Activated CD4-positive, alpha-beta T cell treated with anti-CD3 and anti-CD28 coated beads, Interleukin-2, Interleukin-4, amounts not matched to agents 100 ng/mL and 50 ng/mL, durations not matched to agents 16 hours and 8 hours (primary cell): ENCODE measurements around the gene TUBGCP2.
"Not testable (repeated sequence)": the region's sequence is repeated elsewhere in the genome, so short reads cannot be mapped to it uniquely, and the experiment has no call there.

Experiments used
- DNase-seq: peaks from one replicate; pipeline ENCODE4 v3.0.0-alpha.2; 2020; ENCODE audit warnings: low spot score

TUBGCP2 gene

GRCh38 chr10:133266056-133266795 is 42.4 kb downstream of the TUBGCP2 start:
- DNase-seq, result no peak

DNA sequence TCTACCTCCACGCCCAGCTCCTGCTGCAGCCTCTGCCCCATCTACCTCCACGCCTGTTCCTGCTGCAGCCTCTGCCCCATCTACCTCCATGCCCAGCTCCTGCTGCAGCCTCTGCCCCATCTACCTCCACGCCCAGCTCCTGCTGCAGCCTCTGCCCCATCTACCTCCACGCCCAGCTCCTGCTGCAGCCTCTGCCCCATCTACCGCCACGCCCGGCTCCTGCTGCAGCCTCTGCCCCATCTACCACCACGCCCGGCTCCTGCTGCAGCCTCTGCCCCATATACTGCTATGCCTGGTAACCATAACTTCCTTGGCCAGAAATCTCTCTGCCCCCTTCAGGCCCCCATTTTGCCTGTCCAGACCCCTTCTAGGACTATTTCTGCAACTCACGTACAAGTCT is 43.6 kb downstream of the TUBGCP2 start:
- DNase-seq, result not testable (repeated sequence)

DNA sequence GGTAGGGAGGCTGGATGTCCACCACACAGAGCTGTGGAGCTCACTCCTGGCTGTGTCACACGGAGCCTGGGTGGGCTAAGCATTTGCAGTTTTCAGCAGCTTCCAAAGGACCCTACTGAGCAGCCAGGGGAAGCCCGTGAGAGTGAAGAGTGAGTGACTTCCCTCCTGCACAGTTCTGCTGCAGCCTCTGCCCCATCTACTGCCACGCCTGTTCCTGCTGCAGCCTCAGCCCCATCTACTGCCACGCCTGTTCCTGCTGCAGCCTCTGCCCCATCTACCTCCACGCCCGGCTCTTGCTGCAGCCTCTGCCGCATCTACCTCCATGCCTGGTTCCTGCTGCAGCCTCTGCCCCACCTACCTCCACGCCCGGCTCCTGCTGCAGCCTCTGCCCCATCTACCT is 44.2 kb downstream of the TUBGCP2 start:
- no peak for DNase-seq

DNA sequence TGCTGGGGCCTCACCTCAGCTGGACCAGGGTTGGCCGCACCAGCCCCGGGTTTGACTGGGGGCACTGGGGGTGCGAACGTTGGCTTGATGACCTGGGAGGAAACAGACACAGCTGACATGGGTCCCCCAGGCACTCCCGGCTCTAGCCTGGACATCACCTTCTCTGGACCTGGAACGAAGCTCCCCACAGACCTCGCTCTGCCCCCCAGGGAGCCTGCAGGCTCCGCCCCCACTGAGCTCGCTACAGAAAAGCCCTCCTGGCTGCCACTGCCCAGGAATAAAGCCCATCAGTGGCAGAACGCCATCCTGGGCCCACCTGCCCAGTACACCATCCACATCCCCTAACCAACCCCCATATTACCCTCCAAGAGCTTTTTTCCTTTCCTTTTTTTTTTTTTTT is 45.0 kb downstream of the TUBGCP2 start:
- no peak for DNase-seq

DNA sequence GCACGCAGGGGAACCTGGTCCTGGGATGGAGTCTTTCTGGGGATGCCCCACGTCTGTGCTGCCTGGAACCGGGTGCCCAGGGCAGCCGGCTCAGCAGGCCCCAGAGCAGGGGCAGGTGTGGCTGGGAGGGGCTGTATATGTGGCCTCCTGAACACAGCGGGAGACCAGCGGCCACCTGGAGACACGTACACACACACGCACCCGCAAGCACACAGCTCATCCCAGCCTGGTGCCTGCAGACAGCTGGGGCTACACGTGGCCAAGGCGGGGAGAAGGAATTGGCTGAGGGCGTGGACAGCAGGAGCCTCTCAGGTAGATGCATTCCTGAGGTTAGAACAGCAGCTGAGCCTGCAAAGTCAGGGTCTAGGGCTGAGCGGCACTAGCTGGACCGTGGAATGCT is 46.0 kb downstream of the TUBGCP2 start:
- no peak for DNase-seq

DNA sequence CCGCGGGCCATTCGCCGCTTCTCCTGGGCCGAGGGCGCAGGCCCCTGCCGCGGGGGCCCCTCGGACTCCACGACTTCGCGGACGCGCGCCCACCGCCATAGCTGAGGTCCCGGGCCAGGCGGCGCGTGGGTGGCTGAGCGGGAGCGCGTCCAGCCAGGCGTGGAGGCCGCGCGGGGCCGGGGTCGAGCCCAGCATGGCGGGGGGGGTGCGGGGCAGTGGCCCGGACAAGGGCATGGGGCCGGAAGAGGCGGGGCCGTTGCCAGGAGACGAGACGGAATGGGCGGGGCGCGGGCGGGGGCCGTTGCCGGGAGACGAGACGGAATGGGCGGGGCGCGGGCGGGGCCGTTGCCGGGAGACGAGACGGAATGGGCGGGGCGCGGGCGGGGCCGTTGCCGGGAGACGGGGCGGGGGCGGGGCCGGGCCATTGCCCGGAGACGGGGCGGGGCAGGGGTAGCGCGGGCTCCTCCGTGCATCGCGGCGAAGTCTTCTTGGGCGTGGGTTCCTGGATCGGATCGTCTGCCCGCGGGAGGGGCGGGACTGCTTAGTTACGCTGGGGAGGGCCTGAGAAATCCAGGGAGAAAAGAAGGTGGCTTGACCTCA is 46.8 kb downstream of the TUBGCP2 start:
- peak; percentile 84 for DNase-seq

DNA sequence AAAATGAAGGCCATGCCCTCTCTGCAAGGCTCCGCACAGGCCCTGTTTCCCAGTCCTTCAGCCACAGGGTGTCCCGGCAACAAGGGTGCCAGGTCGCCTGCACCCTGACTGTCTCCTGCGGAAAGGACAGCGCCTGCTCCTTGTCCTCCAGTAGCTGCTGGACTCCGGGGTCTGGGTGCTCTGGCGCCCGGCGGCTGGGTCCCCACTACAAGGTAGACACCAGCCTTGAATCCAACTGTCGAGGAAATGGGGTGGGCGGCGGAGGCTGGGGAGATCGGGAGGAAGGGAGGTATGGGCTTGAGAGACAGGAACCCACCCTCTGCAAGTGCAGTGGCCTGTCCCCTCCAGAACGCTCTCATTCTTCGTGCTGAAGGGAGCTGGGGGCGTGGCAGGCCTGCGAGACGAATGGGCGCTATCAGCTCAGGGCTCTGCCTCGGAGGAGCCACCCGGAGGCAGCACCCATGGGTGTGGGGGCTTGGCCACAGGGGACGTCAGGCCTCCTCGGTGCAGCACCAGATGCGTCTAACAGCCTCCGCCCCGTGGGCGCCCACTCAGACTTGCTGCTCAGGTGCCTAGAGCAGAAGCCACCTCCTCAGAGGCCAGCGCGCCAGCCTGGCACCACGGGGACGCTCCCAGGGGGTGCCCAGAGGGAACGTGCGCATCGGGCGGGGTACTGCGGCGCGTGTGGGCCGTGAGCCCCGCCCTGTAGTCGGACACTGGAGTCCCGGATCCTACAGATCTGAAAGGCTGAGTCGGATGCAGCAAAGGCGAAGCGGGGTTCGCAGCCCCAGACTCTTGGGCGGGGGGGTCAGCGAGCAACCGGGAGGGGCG is 47.6 kb downstream of the TUBGCP2 start:
- peak; percentile 50 for DNase-seq

DNA sequence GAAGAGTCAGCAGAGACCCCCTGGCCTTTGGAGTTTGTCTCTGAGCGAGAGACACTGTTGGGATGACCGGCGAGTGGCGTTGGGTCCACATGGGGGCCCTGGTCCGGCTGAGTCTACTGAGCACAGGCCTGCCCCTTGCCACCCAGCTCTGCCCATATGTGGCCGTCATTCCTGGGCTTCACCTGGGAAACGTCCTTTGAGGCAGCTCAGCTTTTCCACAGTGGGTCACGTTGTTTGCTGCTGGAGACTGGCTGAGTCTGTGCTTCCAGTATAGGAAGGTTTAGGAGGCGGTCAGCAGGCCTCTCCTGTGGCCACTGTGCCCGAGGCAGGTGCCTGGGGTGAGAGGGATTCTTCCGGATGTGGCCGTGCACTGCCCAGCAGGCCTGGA is 49.1 kb downstream of the TUBGCP2 start:
- no peak for DNase-seq

- DNase-seq, result peak; percentile 96
Observed at GRCh38 chr10:133258818-133259601, 49.7 kb downstream of the TUBGCP2 start.

GRCh38 chr10:133258066-133258817 is 50.4 kb downstream of the TUBGCP2 start:
- peak; percentile 49 for DNase-seq

GRCh38 chr10:133257489-133258065 is 51.1 kb downstream of the TUBGCP2 start:
- DNase-seq, result no peak

- no peak for DNase-seq
Observed at GRCh38 chr10:133255323-133255722, 53.3 kb downstream of the TUBGCP2 start.

DNA sequence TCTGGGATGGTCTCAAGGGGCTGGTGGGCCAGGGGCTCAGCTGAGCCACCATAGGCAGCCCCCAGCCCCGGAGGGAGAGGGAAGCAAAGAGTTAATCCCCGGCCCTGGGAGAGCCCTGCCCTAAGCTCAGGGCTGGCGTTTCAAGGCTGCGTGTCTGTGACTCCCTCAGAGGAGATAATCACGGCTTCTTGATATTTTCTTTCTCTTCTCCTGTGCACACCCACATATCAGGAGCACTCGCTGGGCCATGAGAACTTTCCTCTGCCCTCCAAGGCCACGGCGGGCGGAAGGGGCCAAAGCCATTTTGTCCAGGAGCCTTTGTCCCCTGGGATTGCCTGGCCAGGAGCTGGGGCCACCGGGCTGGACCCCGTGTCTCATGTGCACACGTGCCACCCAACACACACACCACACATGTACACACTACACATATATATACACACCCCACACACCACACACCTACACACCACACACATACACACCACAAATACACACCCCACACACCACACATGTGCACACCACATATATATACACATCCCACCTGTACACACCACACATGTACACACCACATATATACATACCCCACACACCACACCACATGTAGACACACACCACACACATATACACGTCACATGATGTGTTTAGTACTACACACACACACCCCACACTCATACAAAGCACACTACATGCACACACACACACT is 54.1 kb downstream of the TUBGCP2 start:
- DNase-seq, result no peak

GRCh38 chr10:133253361-133253955 is 55.2 kb downstream of the TUBGCP2 start:
- no peak for DNase-seq

GRCh38 chr10:133252223-133252552 is 56.5 kb downstream of the TUBGCP2 start:
- DNase-seq, result no peak

DNA sequence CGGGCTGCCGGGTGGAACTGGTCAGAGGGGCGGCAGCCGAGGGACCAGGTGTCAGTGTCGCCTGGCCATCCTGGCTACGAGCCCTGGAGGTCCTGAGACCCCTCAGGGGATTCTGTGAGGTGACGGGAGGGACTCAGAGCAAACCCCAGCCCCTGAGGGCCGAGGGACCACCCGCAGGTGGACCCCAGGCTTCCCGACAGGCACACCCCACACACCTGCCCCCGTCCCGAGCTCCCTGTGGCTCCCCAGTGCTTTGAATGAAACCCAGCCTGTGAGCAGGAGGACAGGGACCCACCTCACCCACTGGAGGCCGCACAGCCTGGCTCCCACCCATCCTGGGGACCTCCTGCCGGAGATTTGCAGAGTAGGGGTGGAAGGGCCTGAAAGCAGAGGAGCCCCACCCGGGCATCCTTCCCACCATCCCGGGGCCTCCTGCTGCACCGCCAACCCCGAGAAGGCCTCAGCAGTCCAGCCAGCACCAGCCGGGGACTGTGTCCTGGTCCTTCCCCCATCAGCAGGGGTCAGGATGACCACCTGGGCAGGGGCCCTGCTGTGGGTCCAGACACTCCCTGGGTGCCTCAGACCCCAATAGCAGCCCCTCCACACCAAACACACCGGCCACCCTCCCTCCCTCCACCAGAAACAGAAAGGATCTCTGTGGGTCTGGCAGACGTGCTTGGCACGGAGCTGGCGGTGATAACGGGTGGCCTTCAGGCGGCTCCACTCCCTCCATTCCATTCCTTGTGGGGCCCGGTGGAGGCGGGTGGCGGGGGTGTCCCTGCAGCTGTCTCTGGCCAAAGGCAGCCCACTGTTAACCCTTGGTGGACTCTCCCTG is 57.1 kb downstream of the TUBGCP2 start:
- no peak for DNase-seq

DNA sequence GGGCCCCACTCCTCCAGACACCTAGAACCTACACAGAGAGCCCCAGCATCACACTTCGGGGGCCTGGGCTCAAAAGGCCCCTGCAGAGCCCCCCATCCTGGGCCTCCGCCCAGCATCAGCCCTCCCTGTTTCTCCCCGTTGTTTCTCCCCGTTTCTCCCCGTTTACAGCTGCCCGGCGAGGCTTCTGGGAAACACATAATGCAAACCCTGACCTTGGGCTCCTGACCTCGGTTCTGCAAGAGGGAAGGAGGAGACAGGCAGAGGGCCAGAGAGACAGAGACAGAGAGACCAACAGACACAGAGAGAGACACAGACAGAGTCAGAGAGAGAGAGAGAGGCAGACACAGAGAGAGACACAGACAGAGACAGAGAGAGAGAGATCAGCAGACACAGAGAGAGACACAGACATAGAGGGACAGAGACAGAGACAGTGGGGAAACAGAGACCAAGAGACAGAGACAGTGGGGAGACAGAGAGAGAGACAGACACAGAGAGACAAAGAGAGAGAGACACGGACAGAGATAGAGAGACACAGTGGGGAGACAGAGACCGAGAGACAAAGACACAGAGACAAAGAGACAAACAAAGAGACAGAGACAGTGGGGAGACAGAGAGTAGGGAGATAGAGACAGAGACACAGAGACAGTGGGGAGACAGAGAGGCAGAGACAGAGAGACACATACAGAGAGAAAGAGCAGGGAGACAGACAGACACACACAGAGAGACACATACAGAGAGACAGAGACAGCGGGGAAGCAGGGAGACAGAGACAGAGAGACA is 58.5 kb downstream of the TUBGCP2 start:
- no peak for DNase-seq

DNA sequence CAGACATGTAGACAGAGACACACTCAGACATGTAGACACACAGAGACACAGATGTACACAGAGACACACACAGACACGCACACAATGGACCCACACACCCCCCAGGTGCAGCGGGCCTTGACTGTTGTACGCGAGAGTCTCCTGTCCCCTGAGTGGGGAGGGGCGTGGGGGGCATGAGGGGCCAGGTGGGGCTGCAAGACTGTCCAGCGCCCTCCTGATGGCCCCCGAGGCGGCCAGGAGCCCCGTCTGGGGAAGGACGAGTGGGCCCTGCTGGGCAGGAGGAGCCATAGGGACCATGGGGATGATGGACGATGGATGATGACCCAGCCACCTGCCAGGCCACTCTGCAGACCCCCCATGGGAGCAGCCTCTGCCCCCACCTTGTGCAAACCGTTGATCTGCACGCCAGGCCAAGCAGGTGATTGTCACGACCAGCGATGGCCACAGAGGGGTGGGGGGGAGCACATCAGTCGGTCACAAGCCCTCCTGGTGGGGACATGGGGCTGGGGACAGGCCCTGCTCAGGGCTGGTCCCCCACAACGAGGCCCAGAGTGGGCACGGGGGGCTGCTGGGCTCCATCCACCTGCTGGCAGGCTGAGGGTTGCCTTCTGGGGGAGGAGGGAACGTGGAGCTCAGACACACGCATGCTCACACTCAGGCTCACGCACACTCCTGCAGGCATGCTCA is 59.4 kb downstream of the TUBGCP2 start:
- no peak for DNase-seq
